IMR-90 (cell line): Measurements from ENCODE around the gene NDUFB10. TPM values are rescaled to one million over a fixed set of nuclear protein-coding genes. Genes with fewer than 3 reads are reported as not detected.

Experiments
- ATAC-seq: fragments of 200-7000 bp; cut with Tn5 transposase; 2 replicates; pipeline ENCODE4 v1.9.1; 2020; ENCODE audit warnings: low read depth, mild to moderate bottlenecking, moderate library complexity
- BruUV-seq: library from RNA; stranded (reverse); fragments of 400-500 nt; replicated peaks from 2 replicates; lab custom pipeline; 2021; lab: Mats Ljungman, UMichigan
- CTCF ChIA-PET: fragments of 300-600 bp; formaldehyde crosslinking; extraction: SDS; loops from one replicate; lab custom pipeline; 2021; ENCODE audit warnings: antibody characterized with exemption; lab: Yijun Ruan, JAX
- POLR2A ChIA-PET: fragments of 300-600 bp; sonication (Branson Sonifier 250); formaldehyde crosslinking; loops from one replicate; lab custom pipeline; 2022; ENCODE audit warnings: antibody characterized with exemption; ENCODE audit not compliant: unreplicated experiment; lab: Charles Lee
- DNase-seq: peaks from one replicate; pipeline ENCODE4 v3.0.0; 2013
- H2AFZ ChIP-seq: replicated peaks from 2 replicates; pipeline ENCODE3; 2013; ENCODE audit warnings: low read length, mild to moderate bottlenecking; ENCODE audit not compliant: poor library complexity
- H2AK5ac ChIP-seq: 2 replicates; pipeline ENCODE4 v1.6.1; 2013; ENCODE audit warnings: low read depth, low read length, inconsistent platforms
- H2AK9ac ChIP-seq: replicated peaks from 2 replicates; pipeline ENCODE3; 2013; ENCODE audit warnings: mild to moderate bottlenecking, low read depth, low read length, moderate library complexity; ENCODE audit not compliant: poor library complexity
- H2BK120ac ChIP-seq: 2 replicates; pipeline ENCODE4 v1.6.1; 2013; ENCODE audit warnings: low read depth, low read length, inconsistent platforms
- H2BK15ac ChIP-seq: 3 replicates; pipeline ENCODE4 v1.6.1; 2013; ENCODE audit warnings: low read depth, low read length, inconsistent platforms
- H2BK20ac ChIP-seq: 2 replicates; pipeline ENCODE4 v1.6.1; 2013; ENCODE audit warnings: low read depth, mild to moderate bottlenecking, inconsistent platforms, low read length, moderate library complexity
- H2BK5ac ChIP-seq: 2 replicates; pipeline ENCODE4 v1.6.1; 2013; ENCODE audit warnings: mild to moderate bottlenecking, low read depth, low read length, inconsistent platforms; ENCODE audit not compliant: poor library complexity, severe bottlenecking
- H3K14ac ChIP-seq: replicated peaks from 2 replicates; pipeline ENCODE4 v1.6.1; 2013; ENCODE audit warnings: low read depth, low read length, inconsistent platforms
- H3K18ac ChIP-seq: 2 replicates; pipeline ENCODE4 v1.6.1; 2013; ENCODE audit warnings: low read depth, low read length, control low read depth
- H3K23ac ChIP-seq: 2 replicates; pipeline ENCODE4 v1.6.1; 2013; ENCODE audit warnings: low read depth, low read length, inconsistent platforms
- H3K27ac ChIP-seq: 2 replicates; pipeline ENCODE4 v1.5.1; 2013; ENCODE audit warnings: mild to moderate bottlenecking, control low read depth, low read length; ENCODE audit not compliant: insufficient read depth
- H3K27me3 ChIP-seq: 2 replicates; pipeline ENCODE4 v1.6.1; 2013; ENCODE audit warnings: low read length; ENCODE audit not compliant: control insufficient read depth, insufficient read depth
- H3K36me3 ChIP-seq: 2 replicates; pipeline ENCODE4 v1.6.1; 2013; ENCODE audit warnings: low read length, mixed read lengths; ENCODE audit not compliant: control insufficient read depth, insufficient read depth
- H3K4ac ChIP-seq: 2 replicates; pipeline ENCODE4 v1.6.1; 2013; ENCODE audit warnings: low read depth, low read length, inconsistent platforms
- H3K4me1 ChIP-seq: 2 replicates; pipeline ENCODE4 v1.6.1; 2013; ENCODE audit warnings: low read length, mixed read lengths; ENCODE audit not compliant: control insufficient read depth, insufficient read depth
- H3K4me2 ChIP-seq: 2 replicates; pipeline ENCODE4 v1.6.1; 2013; ENCODE audit warnings: low read depth, mild to moderate bottlenecking, control low read depth, low read length, moderate library complexity
- H3K4me3 ChIP-seq: 2 replicates; pipeline ENCODE4 v1.5.1; 2013; ENCODE audit warnings: low read depth, mild to moderate bottlenecking, control low read depth, low read length, moderate library complexity; ENCODE audit not compliant: insufficient read depth
- H3K56ac ChIP-seq: 2 replicates; pipeline ENCODE4 v1.6.1; 2013; ENCODE audit warnings: low read length, inconsistent platforms; ENCODE audit not compliant: insufficient read depth; ENCODE audit errors: extremely low read depth
- H3K79me1 ChIP-seq, 2 experiments: 2 replicates each; pipeline ENCODE4 v1.6.1; 2013; ENCODE audit warnings: low read length in 2 of 2, inconsistent platforms in 1 of 2, low read depth in 1 of 2
- H3K9ac ChIP-seq: 2 replicates; pipeline ENCODE4 v1.6.1; 2013; ENCODE audit warnings: low read depth, low read length, control low read depth
- H3K9me1 ChIP-seq: 2 replicates; pipeline ENCODE4 v1.6.1; 2013; ENCODE audit warnings: low read length, inconsistent platforms; ENCODE audit not compliant: insufficient read depth
- H3K9me3 ChIP-seq: 2 replicates; pipeline ENCODE4 v1.6.1; 2013; ENCODE audit warnings: low read length; ENCODE audit not compliant: control insufficient read depth, insufficient read depth
- H4K20me1 ChIP-seq: 2 replicates; pipeline ENCODE4 v1.6.1; 2013; ENCODE audit warnings: low read length, inconsistent platforms; ENCODE audit not compliant: insufficient read depth
- H4K5ac ChIP-seq: 2 replicates; pipeline ENCODE4 v1.6.1; 2013; ENCODE audit warnings: mild to moderate bottlenecking, low read depth, low read length, control low read depth
- H4K8ac ChIP-seq, 2 experiments: 2 replicates each; pipeline ENCODE4 v1.6.1; 2013; ENCODE audit warnings: low read depth in 2 of 2, low read length in 2 of 2, control low read depth in 1 of 2, inconsistent platforms in 1 of 2
- H4K91ac ChIP-seq: 2 replicates; pipeline ENCODE4 v1.6.1; 2013; ENCODE audit warnings: low read depth, low read length, inconsistent platforms; ENCODE audit not compliant: insufficient read depth
- BHLHE40 ChIP-seq: fragments of 150-350 bp; IDR thresholded peaks from 2 replicates; pipeline ENCODE4 v1.6.1; 2016; ENCODE audit warnings: mild to moderate bottlenecking, low read depth, low read length
- CEBPB ChIP-seq: IDR thresholded peaks from 2 replicates; pipeline ENCODE4 v1.6.1; 2012; ENCODE audit warnings: low read depth, low read length, improper control_type of control experiment
- CHD1 ChIP-seq: IDR thresholded peaks from 2 replicates; pipeline ENCODE4 v1.6.1; 2012; ENCODE audit warnings: low read depth, low read length, improper control_type of control experiment
- CTCF ChIP-seq: conservative IDR thresholded peaks from 2 replicates; pipeline ENCODE4 v1.5.1; 2012; ENCODE audit warnings: mild to moderate bottlenecking, low read depth, low read length, improper control_type of control experiment
- ELK1 ChIP-seq: fragments of 150-350 bp; IDR thresholded peaks from 2 replicates; pipeline ENCODE4 v1.6.1; 2016; ENCODE audit warnings: low read depth, mild to moderate bottlenecking, low read length, moderate library complexity, borderline replicate concordance
- FOS ChIP-seq: fragments of 150-350 bp; IDR thresholded peaks from 2 replicates; pipeline ENCODE4 v1.6.1; 2016; ENCODE audit warnings: low read depth, low read length
- MAFK ChIP-seq: IDR thresholded peaks from 2 replicates; pipeline ENCODE4 v1.6.1; 2012; ENCODE audit warnings: low read depth, low read length, improper control_type of control experiment
- MAZ ChIP-seq: IDR thresholded peaks from 2 replicates; pipeline ENCODE4 v1.6.1; 2012; ENCODE audit warnings: low read depth, mild to moderate bottlenecking, low read length, improper control_type of control experiment, moderate library complexity, borderline replicate concordance
- MXI1 ChIP-seq: IDR thresholded peaks from 2 replicates; pipeline ENCODE4 v1.6.1; 2012; ENCODE audit warnings: low read depth, mild to moderate bottlenecking, low read length, moderate library complexity, borderline replicate concordance
- NFE2L2 ChIP-seq: fragments of 150-350 bp; IDR thresholded peaks from 2 replicates; pipeline ENCODE4 v1.6.1; 2016; ENCODE audit warnings: low read depth, mild to moderate bottlenecking, low read length
- POLR2A ChIP-seq: IDR thresholded peaks from 2 replicates; pipeline ENCODE4 v1.6.1; 2012; ENCODE audit warnings: mild to moderate bottlenecking, low read depth, low read length
- RAD21 ChIP-seq: IDR thresholded peaks from 2 replicates; pipeline ENCODE4 v1.6.1; 2012; ENCODE audit warnings: low read length, improper control_type of control experiment
- RCOR1 ChIP-seq: IDR thresholded peaks from 2 replicates; pipeline ENCODE4 v1.6.1; 2012; ENCODE audit warnings: mild to moderate bottlenecking, low read length, improper control_type of control experiment; ENCODE audit not compliant: insufficient replicate concordance
- RFX5 ChIP-seq: IDR thresholded peaks from 2 replicates; pipeline ENCODE4 v1.8.0; 2012; ENCODE audit warnings: low read depth, mild to moderate bottlenecking, low read length, moderate library complexity
- SMC3 ChIP-seq: fragments of 150-350 bp; IDR thresholded peaks from 2 replicates; pipeline ENCODE4 v1.6.1; 2016; ENCODE audit warnings: low read depth, mild to moderate bottlenecking, antibody characterized with exemption, low read length, moderate library complexity
- USF2 ChIP-seq: fragments of 150-350 bp; IDR thresholded peaks from 2 replicates; pipeline ENCODE4 v1.6.1; 2017; ENCODE audit warnings: mild to moderate bottlenecking, antibody characterized with exemption, low read length, low read depth
- WGBS, 2 experiments: methylation state at CpG; one replicate each; pipeline versions ENCODE4 v1.1.5 to v1.1.7; 2013; ENCODE audit warnings: missing lambda C conversion rate in 2 of 2; ENCODE audit not compliant: insufficient read length in 1 of 2; ENCODE audit errors: extremely low coverage in 2 of 2; 5-methylcytosine and 5-hydroxymethylcytosine counted together
- dilution Hi-C: fragments of 300-500 bp; cut with HindIII; formaldehyde crosslinking; loops from one replicate; pipeline ENCODE4 v1.14.3; 2018; ENCODE audit warnings: low sequenced_read_pairs; ENCODE audit not compliant: unreplicated experiment
- in situ Hi-C: fragments of 300-500 bp; cut with MboI; formaldehyde crosslinking; loops from 3 replicates; pipeline ENCODE4 v1.14.3; 2019; ENCODE audit warnings: low sequenced_read_pairs, inconsistent platforms, mixed read lengths
- intact Hi-C: fragments of 100-400 bp; cut with micrococcal nuclease; formaldehyde crosslinking; loops from 2 replicates; pipeline ENCODE4 v1.10.0; 2022
- polyA plus RNA-seq, 3 experiments: library from polyadenylated mRNA; depleted of rRNA; stranded (reverse); fragments of >200 nt; gene quantifications; 2 replicates each; pipeline ENCODE4 v1.2.3, GENCODE V29; 2012; ENCODE audit warnings: low replicate concordance in 1 of 3
- total RNA-seq: library from RNA; depleted of rRNA; stranded (reverse); fragments of >200 nt; gene quantifications from 2 replicates; pipeline ENCODE4 v1.2.3, GENCODE V29; 2012

NDUFB10 gene
- total and polyA plus RNA-seq, 2 of the 4 experiments (the other 2 are of a cell fraction): 189 to 220 TPM

- in situ Hi-C loops (no loop called here), intact Hi-C loops (no loop called here), dilution Hi-C loops (no loop called here)
- H2AK5ac ChIP-seq: peak overlapping the region; percentile 77
- H2BK120ac ChIP-seq: peak overlapping the region; percentile 54
- peaks cover 2% of the 10 kb centered on the region; the same call in 1 of the 2 replicates for H3K27me3 ChIP-seq
- H3K4ac ChIP-seq: peak overlapping the region; percentile 70
- 55% methylated on average over 2 of the region's 14 CpGs; no CpG with 5 or more reads in 1 of the 2 experiments for WGBS, 2 experiments
- H3K18ac ChIP-seq: peak overlapping the region; percentile 28; the same call in 1 of the 2 replicates
- H4K8ac ChIP-seq: peak overlapping the region; percentile 89 to 90
- DNase-seq (no peak), ATAC-seq (no peak)
- peak overlapping the region; percentile 37 for H3K27ac ChIP-seq
- no peak overlapping the region for H2BK15ac ChIP-seq
- peaks cover 35% of the 10 kb centered on the region for H4K20me1 ChIP-seq
- no peak for TF ChIP-seq USF2
- no peak for TF ChIP-seq ELK1
- no peak for TF ChIP-seq SMC3
- TF ChIP-seq MXI1: no peak
- TF ChIP-seq MAFK: no peak
- TF ChIP-seq RCOR1: no peak
- TF ChIP-seq CTCF: no peak
- TF ChIP-seq POLR2A: no peak
- no peak for TF ChIP-seq MAZ
- TF ChIP-seq BHLHE40: no peak
- no peak for TF ChIP-seq NFE2L2
- TF ChIP-seq FOS: no peak
- TF ChIP-seq CHD1: no peak
- no peak for TF ChIP-seq CEBPB
- no peak for TF ChIP-seq RFX5
- TF ChIP-seq RAD21: no peak
- peak overlapping the region; percentile 19; the same call in 1 of the 2 replicates for H3K4me3 ChIP-seq
- CTCF ChIA-PET: no interaction called here
- H3K23ac ChIP-seq: peak overlapping the region; percentile 79
- peaks cover 7% of the 10 kb centered on the region for H3K4me1 ChIP-seq
- H3K9me3 ChIP-seq: no peaks in the 10 kb centered on the region
- POLR2A ChIA-PET: no interaction called here
- peaks cover 25% of the 10 kb centered on the region for H3K36me3 ChIP-seq
- H2AK9ac ChIP-seq: peak overlapping the region; percentile 100
- H3K9me1 ChIP-seq: 0 out of 2 replicates have a peak, but pooled peaks cover 8% of the 10 kb centered on the region
- H4K5ac ChIP-seq: peak overlapping the region; percentile 85
- peak overlapping the region; percentile 100 for H2AFZ ChIP-seq
- BruUV-seq: no TSS peak
- H3K79me1 ChIP-seq: peaks cover 3 to 29% of the 10 kb centered on the region in 2 experiments; a peak in 3 of 4 replicates
- H3K14ac ChIP-seq: peak overlapping the region; percentile 76
- peak overlapping the region; percentile 15 for H2BK5ac ChIP-seq
- no peak overlapping the region for H2BK20ac ChIP-seq
- H3K4me2 ChIP-seq: peak overlapping the region; percentile 74
- H3K56ac ChIP-seq: no peak overlapping the region
- peak overlapping the region; percentile 35; the same call in 1 of the 2 replicates for H4K91ac ChIP-seq
- peak overlapping the region; percentile 83 for H3K9ac ChIP-seq
Measured at GRCh38 chr16:1958715-1959268, 546 bp upstream of the NDUFB10 start.
